Prostate gland (tissue), 2 donors: ENCODE results near the gene SCARB1. TPM values are rescaled to one million over a fixed set of nuclear protein-coding genes. Genes with fewer than 3 reads are reported as not detected.

ENCODE experiments used
- DNase-seq: peaks from one replicate; pipeline ENCODE4 v3.0.0-alpha.2; 2019; ENCODE audit warnings: low spot score
- H3K27ac ChIP-seq, 2 donors: fragments of 200-600 bp; sonication (generic); 2 replicates each; pipeline ENCODE4 v1.5.1; 2017 to 2019
- H3K27me3 ChIP-seq: fragments of 200-600 bp; sonication (generic); replicated peaks from 2 replicates; pipeline ENCODE4 v1.5.1; 2019; ENCODE audit not compliant: insufficient read depth
- H3K36me3 ChIP-seq, 2 donors: fragments of 200-600 bp; sonication (generic); 1 replicate in 1 of 2; 2 replicates in 1 of 2; pipeline versions ENCODE4 v1.5.1 to v1.8.1; 2017 to 2019
- H3K4me1 ChIP-seq: fragments of 200-600 bp; sonication (generic); replicated peaks from 2 replicates; pipeline ENCODE4 v1.5.1; 2019
- H3K4me3 ChIP-seq, 2 donors: fragments of 200-600 bp; sonication (generic); 2 replicates each; pipeline ENCODE4 v1.5.1; 2017 to 2019
- H3K9me3 ChIP-seq: fragments of 200-600 bp; sonication (generic); 2 replicates; pipeline ENCODE4 v1.5.1; 2017
- CTCF ChIP-seq, 4 experiments: fragments of 200-600 bp in 2 of 4; fragments of 450-650 bp in 2 of 4; sonication (generic) in 2 of 4; IDR thresholded peaks; 1 replicate in 3 of 4; 2 replicates in 1 of 4; pipeline ENCODE4 v1.5.1; 2016 to 2019; ENCODE audit warnings: antibody characterized with exemption in 4 of 4, mild to moderate bottlenecking in 2 of 4, moderate library complexity in 2 of 4
- POLR2A ChIP-seq: fragments of 450-650 bp; IDR thresholded peaks from one replicate; pipeline ENCODE4 v1.6.1; 2016; ENCODE audit warnings: antibody characterized with exemption, mild to moderate bottlenecking
- POLR2AphosphoS5 ChIP-seq: sonication (generic); formaldehyde crosslinking; IDR thresholded peaks from one replicate; pipeline ENCODE4 v1.6.1; 2017; ENCODE audit warnings: antibody characterized with exemption
- WGBS: methylation state at CpG from one replicate; pipeline ENCODE4 v1.1.5; 2018; 5-methylcytosine and 5-hydroxymethylcytosine counted together
- intact Hi-C: fragments of 100-400 bp; cut with DNase I; formaldehyde crosslinking; loops from one replicate; pipeline ENCODE4 v1.14.2; 2022
- total RNA-seq, 2 donors: library from RNA; depleted of rRNA; stranded (reverse); fragments of >200 nt; gene quantifications; one replicate each; pipeline ENCODE4 v1.1.0, GENCODE V29; 2016

Gene SCARB1
- total RNA-seq, 2 donors from 2014 or later = 28.0 to 44.4 TPM

DNA sequence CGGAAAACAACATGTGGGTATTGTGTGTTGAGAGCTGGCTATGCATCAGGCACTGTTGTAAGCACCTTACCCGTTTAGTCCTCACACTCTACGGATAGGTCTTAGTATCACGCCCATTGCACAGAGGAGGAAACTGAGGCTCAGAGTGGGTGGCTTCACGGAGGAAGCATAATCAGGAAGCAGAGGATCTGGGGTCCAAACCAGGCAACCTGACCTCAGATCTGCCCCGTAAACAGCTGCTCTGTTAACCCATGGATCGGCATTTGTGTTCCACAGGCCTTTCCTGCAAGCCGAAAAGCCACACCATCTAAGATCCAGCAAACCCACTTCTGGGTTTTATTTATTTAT, 107.9 kb downstream of the SCARB1 start:
- no peaks in the 10 kb centered on the region for H3K27me3 ChIP-seq
- no peak overlapping the region for H3K4me3 ChIP-seq
- no peak for TF ChIP-seq POLR2A
- peaks cover 5% of the 10 kb centered on the region for H3K4me1 ChIP-seq
- intact Hi-C loops = loop anchor here (2.0 kb wide), 1 partner anchor 35 kb away; no protein-coding TSS in a partner anchor
- H3K27ac ChIP-seq = peak overlapping the region; percentile 73 to 78
- WGBS = 81% methylated on average over 8 of the region's 8 CpGs
- H3K9me3 ChIP-seq = no peaks in the 10 kb centered on the region
- DNase-seq = no peak
- no peaks in the 10 kb centered on the region for H3K36me3 ChIP-seq

GRCh38 chr12:124754949-124755800, 108.5 kb downstream of the SCARB1 start:
- Histone ChIP-seq H3K4me3 (no peak overlapping the region), H3K27ac (peak overlapping the region; percentile 73 to 78), H3K36me3 (no peaks in the 10 kb centered on the region), H3K9me3 (no peaks in the 10 kb centered on the region), H3K27me3 (no peaks in the 10 kb centered on the region), H3K4me1 (peaks cover 5% of the 10 kb centered on the region)
- intact Hi-C loops = loop anchor here (2.0 kb wide), 1 partner anchor 34 kb away; no protein-coding TSS in a partner anchor
- peak; percentile 94 for TF ChIP-seq POLR2AphosphoS5
- TF ChIP-seq POLR2A = no peak
- TF ChIP-seq CTCF (IDR thresholded peaks at IDR 0.05) = peak in 1 of 4 experiments; percentile 8
- peak; percentile 72 for DNase-seq
- WGBS = 31% methylated on average over 20 of the region's 20 CpGs

GRCh38 chr12:124754491-124754890, 109.2 kb downstream of the SCARB1 start:
- no peak for DNase-seq

GRCh38 chr12:124753993-124754392, 109.7 kb downstream of the SCARB1 start:
- Histone ChIP-seq H3K4me3 (no peak overlapping the region), H3K4me1 (peaks cover 5% of the 10 kb centered on the region), H3K27me3 (no peaks in the 10 kb centered on the region), H3K36me3 (no peaks in the 10 kb centered on the region), H3K9me3 (no peaks in the 10 kb centered on the region), H3K27ac (peak overlapping the region; percentile 73 to 78)
- 88% methylated on average over 4 of the region's 4 CpGs for WGBS
- TF ChIP-seq CTCF (IDR thresholded peaks at IDR 0.05) (no peak), POLR2AphosphoS5 (no peak)
- DNase-seq = no peak
- intact Hi-C loops = loop anchor here (2.0 kb wide), 1 partner anchor 33 kb away; no protein-coding TSS in a partner anchor

More at GRCh38 chr12:124754491-124754890, 109.2 kb downstream of the SCARB1 start:
- H3K4me3 ChIP-seq = no peak overlapping the region
- peaks cover 5% of the 10 kb centered on the region for H3K4me1 ChIP-seq
- 73% methylated on average over 7 of the region's 7 CpGs for WGBS
- no peaks in the 10 kb centered on the region for H3K36me3 ChIP-seq
- intact Hi-C loops = loop anchor here (2.0 kb wide), 1 partner anchor 34 kb away; no protein-coding TSS in a partner anchor
- H3K27me3 ChIP-seq = no peaks in the 10 kb centered on the region
- peak overlapping the region; percentile 73 to 78 for H3K27ac ChIP-seq
- H3K9me3 ChIP-seq = no peaks in the 10 kb centered on the region
- TF ChIP-seq POLR2A (no peak), CTCF (IDR thresholded peaks at IDR 0.05) (no peak), POLR2AphosphoS5 (no peak)

DNA sequence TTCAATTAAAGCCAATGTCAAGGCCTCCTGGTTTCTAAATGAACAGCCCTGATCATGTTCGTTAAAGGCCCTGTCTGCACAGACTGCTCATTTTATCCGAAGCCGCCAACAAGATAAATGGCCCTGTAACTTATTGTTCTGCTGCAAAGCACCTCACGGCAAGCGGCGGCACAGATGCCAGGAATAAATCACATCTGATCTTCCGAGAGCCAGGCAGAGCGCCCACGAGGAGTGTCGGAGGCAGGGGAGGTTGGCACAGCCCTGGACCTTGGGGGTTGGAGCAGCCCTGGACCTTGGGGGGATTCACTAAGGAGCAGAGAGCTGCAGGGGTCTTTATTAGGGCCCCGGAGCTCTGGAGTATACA, 110.5 kb downstream of the SCARB1 start:
- Histone ChIP-seq H3K9me3 (no peaks in the 10 kb centered on the region), H3K27ac (no peak overlapping the region), H3K4me3 (no peak overlapping the region), H3K27me3 (no peaks in the 10 kb centered on the region), H3K4me1 (peaks cover 5% of the 10 kb centered on the region), H3K36me3 (no peaks in the 10 kb centered on the region)
- WGBS = 39% methylated on average over 11 of the region's 11 CpGs
- intact Hi-C loops = no loop called here
- TF ChIP-seq POLR2A = no peak
- TF ChIP-seq CTCF (IDR thresholded peaks at IDR 0.05) = no peak
- TF ChIP-seq POLR2AphosphoS5 = peak; percentile 41
- DNase-seq = no peak
